ENCODE measurements around the gene KIF27. TPM values are rescaled to one million over a fixed set of nuclear protein-coding genes. Genes with fewer than 3 reads are reported as not detected.
"Not testable (repeated sequence)": the region's sequence is repeated elsewhere in the genome, so short reads cannot be mapped to it uniquely, and the experiment has no call there.

The KIF27 gene
- total and polyA plus RNA-seq, 2 of the 4 experiments (the other 2 are of a cell fraction) = 0.60 to 1.6 TPM

GRCh38 chr9:83912194-83912593 is 9.0 kb downstream of the KIF27 start:
- in situ Hi-C loops (cut with MboI; ENCODE audit: low sequenced_read_pairs) = loop anchor here (5.0 to 10.0 kb wide), 2 partner anchors 75 to 287 kb away; partner anchors contain the start of gene IDNK
- dilution Hi-C loops (cut with HindIII; ENCODE audit: low sequenced_read_pairs, unreplicated experiment); H3K9me3 ChIP-seq (ENCODE audit: control insufficient read depth, insufficient read depth, low read length); H4K8ac ChIP-seq (ENCODE audit: low read depth in 2 of 2, low read length in 2 of 2); BruUV-seq (replicated peaks); H3K4ac ChIP-seq (ENCODE audit: low read depth, low read length); H3K36me3 ChIP-seq (ENCODE audit: control insufficient read depth, insufficient read depth, low read length); POLR2A ChIA-PET (ENCODE audit: unreplicated experiment); H3K4me2 ChIP-seq (ENCODE audit: low read depth, low read length); H3K4me3 ChIP-seq (ENCODE audit: insufficient read depth, low read depth, low read length); H2AK5ac ChIP-seq (ENCODE audit: low read depth, low read length); H2BK5ac ChIP-seq (ENCODE audit: low read depth, low read length, poor library complexity, severe bottlenecking); H2AFZ ChIP-seq (replicated peaks; ENCODE audit: low read length, poor library complexity); H4K20me1 ChIP-seq (ENCODE audit: insufficient read depth, low read length); H3K9ac ChIP-seq (ENCODE audit: low read depth, low read length); H3K27me3 ChIP-seq (ENCODE audit: control insufficient read depth, insufficient read depth, low read length); H3K9me1 ChIP-seq (ENCODE audit: insufficient read depth, low read length); H3K56ac ChIP-seq (ENCODE audit: extremely low read depth, insufficient read depth, low read length); H2BK120ac ChIP-seq (ENCODE audit: low read depth, low read length); H3K4me1 ChIP-seq (ENCODE audit: control insufficient read depth, insufficient read depth, low read length); H3K18ac ChIP-seq (ENCODE audit: low read depth, low read length); H3K27ac ChIP-seq (ENCODE audit: insufficient read depth, low read length); H4K91ac ChIP-seq (ENCODE audit: insufficient read depth, low read depth, low read length); H2BK20ac ChIP-seq (ENCODE audit: low read depth, low read length); H2BK15ac ChIP-seq (ENCODE audit: low read depth, low read length); H2AK9ac ChIP-seq (replicated peaks; ENCODE audit: low read depth, low read length, poor library complexity); H4K5ac ChIP-seq (ENCODE audit: low read depth, low read length); H3K23ac ChIP-seq (ENCODE audit: low read depth, low read length); H3K14ac ChIP-seq (replicated peaks; ENCODE audit: low read depth, low read length); H3K79me1 ChIP-seq (ENCODE audit: low read depth in 1 of 2, low read length in 2 of 2): not testable (repeated sequence)
- intact Hi-C loops (cut with micrococcal nuclease) = loop anchor here (2.0 to 5.0 kb wide), 3 partner anchors 75 to 690 kb away; no protein-coding TSS in a partner anchor
- DNase-seq (peak; percentile 31), ATAC-seq (ENCODE audit: low read depth) (peak; percentile 83)
- TF ChIP-seq SMC3 (IDR thresholded peaks at IDR 0.05; ENCODE audit: low read depth, low read length) (peak; percentile 33; the same call in 1 of the 2 replicates), CTCF (conservative IDR thresholded peaks at IDR 0.05; ENCODE audit: low read depth, low read length) (peak; percentile 39), RAD21 (IDR thresholded peaks at IDR 0.05; ENCODE audit: low read length) (peak; percentile 53)
- CTCF ChIA-PET = interaction anchor here (2.1 kb wide), 1 partner anchor 8 kb away, joined by 4 read pairs; no protein-coding TSS in a partner anchor
- WGBS, 2 experiments (ENCODE audit: extremely low coverage in 2 of 2, insufficient read length in 1 of 2) = no CpG with 5 or more reads among the region's 3 CpGs
